IMR-90 (cell line): ENCODE measurements around the gene SELENOV. TPM values are rescaled to one million over a fixed set of nuclear protein-coding genes. Genes with fewer than 3 reads are reported as not detected.

Experiments
- ATAC-seq: fragments of 200-7000 bp; cut with Tn5 transposase; 2 replicates; pipeline ENCODE4 v1.9.1; 2020; ENCODE audit warnings: low read depth, mild to moderate bottlenecking, moderate library complexity
- BruUV-seq: library from RNA; stranded (reverse); fragments of 400-500 nt; replicated peaks from 2 replicates; lab custom pipeline; 2021; lab: Mats Ljungman, UMichigan
- CTCF ChIA-PET: fragments of 300-600 bp; formaldehyde crosslinking; extraction: SDS; loops from one replicate; lab custom pipeline; 2021; ENCODE audit warnings: antibody characterized with exemption; lab: Yijun Ruan, JAX
- POLR2A ChIA-PET: fragments of 300-600 bp; sonication (Branson Sonifier 250); formaldehyde crosslinking; loops from one replicate; lab custom pipeline; 2022; ENCODE audit warnings: antibody characterized with exemption; ENCODE audit not compliant: unreplicated experiment; lab: Charles Lee
- DNase-seq: peaks from one replicate; pipeline ENCODE4 v3.0.0; 2013
- H2AFZ ChIP-seq: replicated peaks from 2 replicates; pipeline ENCODE3; 2013; ENCODE audit warnings: low read length, mild to moderate bottlenecking; ENCODE audit not compliant: poor library complexity
- H2AK5ac ChIP-seq: 2 replicates; pipeline ENCODE4 v1.6.1; 2013; ENCODE audit warnings: low read depth, low read length, inconsistent platforms
- H2AK9ac ChIP-seq: replicated peaks from 2 replicates; pipeline ENCODE3; 2013; ENCODE audit warnings: mild to moderate bottlenecking, low read depth, low read length, moderate library complexity; ENCODE audit not compliant: poor library complexity
- H2BK120ac ChIP-seq: 2 replicates; pipeline ENCODE4 v1.6.1; 2013; ENCODE audit warnings: low read depth, low read length, inconsistent platforms
- H2BK15ac ChIP-seq: 3 replicates; pipeline ENCODE4 v1.6.1; 2013; ENCODE audit warnings: low read depth, low read length, inconsistent platforms
- H2BK20ac ChIP-seq: 2 replicates; pipeline ENCODE4 v1.6.1; 2013; ENCODE audit warnings: low read depth, mild to moderate bottlenecking, inconsistent platforms, low read length, moderate library complexity
- H2BK5ac ChIP-seq: 2 replicates; pipeline ENCODE4 v1.6.1; 2013; ENCODE audit warnings: mild to moderate bottlenecking, low read depth, low read length, inconsistent platforms; ENCODE audit not compliant: poor library complexity, severe bottlenecking
- H3K14ac ChIP-seq: replicated peaks from 2 replicates; pipeline ENCODE4 v1.6.1; 2013; ENCODE audit warnings: low read depth, low read length, inconsistent platforms
- H3K18ac ChIP-seq: 2 replicates; pipeline ENCODE4 v1.6.1; 2013; ENCODE audit warnings: low read depth, low read length, control low read depth
- H3K23ac ChIP-seq: 2 replicates; pipeline ENCODE4 v1.6.1; 2013; ENCODE audit warnings: low read depth, low read length, inconsistent platforms
- H3K27ac ChIP-seq: 2 replicates; pipeline ENCODE4 v1.5.1; 2013; ENCODE audit warnings: mild to moderate bottlenecking, control low read depth, low read length; ENCODE audit not compliant: insufficient read depth
- H3K27me3 ChIP-seq: 2 replicates; pipeline ENCODE4 v1.6.1; 2013; ENCODE audit warnings: low read length; ENCODE audit not compliant: control insufficient read depth, insufficient read depth
- H3K36me3 ChIP-seq: 2 replicates; pipeline ENCODE4 v1.6.1; 2013; ENCODE audit warnings: low read length, mixed read lengths; ENCODE audit not compliant: control insufficient read depth, insufficient read depth
- H3K4ac ChIP-seq: 2 replicates; pipeline ENCODE4 v1.6.1; 2013; ENCODE audit warnings: low read depth, low read length, inconsistent platforms
- H3K4me1 ChIP-seq: 2 replicates; pipeline ENCODE4 v1.6.1; 2013; ENCODE audit warnings: low read length, mixed read lengths; ENCODE audit not compliant: control insufficient read depth, insufficient read depth
- H3K4me2 ChIP-seq: 2 replicates; pipeline ENCODE4 v1.6.1; 2013; ENCODE audit warnings: low read depth, mild to moderate bottlenecking, control low read depth, low read length, moderate library complexity
- H3K4me3 ChIP-seq: 2 replicates; pipeline ENCODE4 v1.5.1; 2013; ENCODE audit warnings: low read depth, mild to moderate bottlenecking, control low read depth, low read length, moderate library complexity; ENCODE audit not compliant: insufficient read depth
- H3K56ac ChIP-seq: 2 replicates; pipeline ENCODE4 v1.6.1; 2013; ENCODE audit warnings: low read length, inconsistent platforms; ENCODE audit not compliant: insufficient read depth; ENCODE audit errors: extremely low read depth
- H3K79me1 ChIP-seq, 2 experiments: 2 replicates each; pipeline ENCODE4 v1.6.1; 2013; ENCODE audit warnings: low read length in 2 of 2, inconsistent platforms in 1 of 2, low read depth in 1 of 2
- H3K9ac ChIP-seq: 2 replicates; pipeline ENCODE4 v1.6.1; 2013; ENCODE audit warnings: low read depth, low read length, control low read depth
- H3K9me1 ChIP-seq: 2 replicates; pipeline ENCODE4 v1.6.1; 2013; ENCODE audit warnings: low read length, inconsistent platforms; ENCODE audit not compliant: insufficient read depth
- H3K9me3 ChIP-seq: 2 replicates; pipeline ENCODE4 v1.6.1; 2013; ENCODE audit warnings: low read length; ENCODE audit not compliant: control insufficient read depth, insufficient read depth
- H4K20me1 ChIP-seq: 2 replicates; pipeline ENCODE4 v1.6.1; 2013; ENCODE audit warnings: low read length, inconsistent platforms; ENCODE audit not compliant: insufficient read depth
- H4K5ac ChIP-seq: 2 replicates; pipeline ENCODE4 v1.6.1; 2013; ENCODE audit warnings: mild to moderate bottlenecking, low read depth, low read length, control low read depth
- H4K8ac ChIP-seq, 2 experiments: 2 replicates each; pipeline ENCODE4 v1.6.1; 2013; ENCODE audit warnings: low read depth in 2 of 2, low read length in 2 of 2, control low read depth in 1 of 2, inconsistent platforms in 1 of 2
- H4K91ac ChIP-seq: 2 replicates; pipeline ENCODE4 v1.6.1; 2013; ENCODE audit warnings: low read depth, low read length, inconsistent platforms; ENCODE audit not compliant: insufficient read depth
- RAD21 ChIP-seq: IDR thresholded peaks from 2 replicates; pipeline ENCODE4 v1.6.1; 2012; ENCODE audit warnings: low read length, improper control_type of control experiment
- RCOR1 ChIP-seq: IDR thresholded peaks from 2 replicates; pipeline ENCODE4 v1.6.1; 2012; ENCODE audit warnings: mild to moderate bottlenecking, low read length, improper control_type of control experiment; ENCODE audit not compliant: insufficient replicate concordance
- WGBS, 2 experiments: methylation state at CpG; one replicate each; pipeline versions ENCODE4 v1.1.5 to v1.1.7; 2013; ENCODE audit warnings: missing lambda C conversion rate in 2 of 2; ENCODE audit not compliant: insufficient read length in 1 of 2; ENCODE audit errors: extremely low coverage in 2 of 2; 5-methylcytosine and 5-hydroxymethylcytosine counted together
- dilution Hi-C: fragments of 300-500 bp; cut with HindIII; formaldehyde crosslinking; loops from one replicate; pipeline ENCODE4 v1.14.3; 2018; ENCODE audit warnings: low sequenced_read_pairs; ENCODE audit not compliant: unreplicated experiment
- in situ Hi-C: fragments of 300-500 bp; cut with MboI; formaldehyde crosslinking; loops from 3 replicates; pipeline ENCODE4 v1.14.3; 2019; ENCODE audit warnings: low sequenced_read_pairs, inconsistent platforms, mixed read lengths
- intact Hi-C: fragments of 100-400 bp; cut with micrococcal nuclease; formaldehyde crosslinking; loops from 2 replicates; pipeline ENCODE4 v1.10.0; 2022
- polyA plus RNA-seq, 3 experiments: library from polyadenylated mRNA; depleted of rRNA; stranded (reverse); fragments of >200 nt; gene quantifications; 2 replicates each; pipeline ENCODE4 v1.2.3, GENCODE V29; 2012; ENCODE audit warnings: low replicate concordance in 1 of 3
- total RNA-seq: library from RNA; depleted of rRNA; stranded (reverse); fragments of >200 nt; gene quantifications from 2 replicates; pipeline ENCODE4 v1.2.3, GENCODE V29; 2012

Gene SELENOV
- total and polyA plus RNA-seq, 2 of the 4 experiments (the other 2 are of a cell fraction): not detected

DNA sequence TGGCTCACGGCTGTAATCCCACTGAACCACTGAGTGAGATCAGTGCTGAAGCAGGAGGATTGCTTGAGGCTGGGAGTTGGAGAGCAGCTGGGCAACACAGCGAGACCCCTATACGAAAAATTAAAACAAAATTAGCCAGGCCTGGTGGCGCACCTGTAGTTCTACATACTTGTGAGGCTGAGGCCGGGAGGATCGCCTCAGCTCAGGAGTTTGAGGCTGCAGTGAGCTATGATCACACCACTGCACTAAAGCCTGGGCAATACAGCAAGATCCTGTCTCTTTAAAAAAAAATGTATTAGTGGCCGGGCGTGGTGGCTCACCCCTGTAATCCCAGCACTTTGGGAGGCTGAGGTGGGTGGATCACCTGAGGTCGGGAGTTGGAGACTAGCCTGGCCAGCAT is 6.3 kb upstream of the SELENOV start:
- peaks cover 5% of the 10 kb centered on the region for H3K9me3 ChIP-seq
- H3K23ac ChIP-seq: no peak overlapping the region
- no peak overlapping the region for H4K5ac ChIP-seq
- no peak overlapping the region for H2BK5ac ChIP-seq
- no peaks in the 10 kb centered on the region for H3K79me1 ChIP-seq
- no peak overlapping the region for H2BK15ac ChIP-seq
- ChIA-PET POLR2A (no interaction called here), CTCF (interaction anchor here (0.9 kb wide), 1 partner anchor 24 kb away, joined by 3 read pairs; the partner anchor contains the start of gene EID2B)
- no peak overlapping the region for H2BK20ac ChIP-seq
- no peak overlapping the region for H3K56ac ChIP-seq
- H3K9me1 ChIP-seq: peaks cover 3% of the 10 kb centered on the region; the same call in 1 of the 2 replicates
- H2BK120ac ChIP-seq: no peak overlapping the region
- H3K36me3 ChIP-seq: no peaks in the 10 kb centered on the region
- no peak overlapping the region for H3K14ac ChIP-seq
- no peak for ATAC-seq
- no peak overlapping the region for H3K4me2 ChIP-seq
- no TSS peak for BruUV-seq
- H3K4me1 ChIP-seq: no peaks in the 10 kb centered on the region
- DNase-seq: no peak
- no peak overlapping the region for H2AFZ ChIP-seq
- no peak overlapping the region for H2AK9ac ChIP-seq
- no peaks in the 10 kb centered on the region for H4K20me1 ChIP-seq
- H3K27me3 ChIP-seq: peaks cover 29% of the 10 kb centered on the region
- intact Hi-C loops (no loop called here), in situ Hi-C loops (no loop called here), dilution Hi-C loops (no loop called here)
- no peak overlapping the region for H3K4ac ChIP-seq
- TF ChIP-seq RAD21 (no peak), RCOR1 (no peak)
- no peak overlapping the region for H2AK5ac ChIP-seq
- WGBS, 2 experiments: 100% methylated on average over 1 of the region's 9 CpGs; no CpG with 5 or more reads in 1 of the 2 experiments
- no peak overlapping the region for H3K18ac ChIP-seq
- H4K8ac ChIP-seq: no peak overlapping the region
- no peak overlapping the region for H4K91ac ChIP-seq
- no peak overlapping the region for H3K27ac ChIP-seq
- no peak overlapping the region for H3K9ac ChIP-seq
- H3K4me3 ChIP-seq: no peak overlapping the region
